Measurements from ENCODE around the gene BCOR. TPM values are rescaled to one million over a fixed set of nuclear protein-coding genes. Genes with fewer than 3 reads are reported as not detected.
A peak's percentile ranks its signal among the peaks of the same experiment; 100 is the strongest.

Gene BCOR
- total RNA-seq, 4 donors from 2014 or later, result 19.9 to 32.5 (median 26.0) TPM

GRCh38 chrX:40100537-40101429 lies 3.0 kb upstream of the BCOR start:
- peak overlapping the region; percentile 87 to 93 (median 92) for H3K27ac ChIP-seq (replicated peaks in 1 of 4)
- H3K36me3 ChIP-seq, result no peaks in the 10 kb centered on the region
- no peaks in the 10 kb centered on the region for H3K9me3 ChIP-seq
- 50% methylated on average over 31 of the region's 31 CpGs for WGBS
- H3K27me3 ChIP-seq, result peaks cover 0 to 37% (median 2%) of the 10 kb centered on the region in 4 donors
- intact Hi-C loops (cut with DNase I), result no loop called here
- peaks cover 10 to 85% (median 34%) of the 10 kb centered on the region in 4 donors for H3K4me1 ChIP-seq
- TF ChIP-seq EP300 (IDR thresholded peaks at IDR 0.05) (no peak), CTCF (IDR thresholded peaks at IDR 0.05) (no peak), POLR2AphosphoS5 (IDR thresholded peaks at IDR 0.05) (no peak), POLR2A (IDR thresholded peaks at IDR 0.05; ENCODE audit: low read depth) (no peak)
- H3K4me3 ChIP-seq, result no peak overlapping the region
- DNase-seq (ENCODE audit: extremely low spot score), result no peak

GRCh38 chrX:40100141-40100536 lies 2.4 kb upstream of the BCOR start:
- Histone ChIP-seq H3K4me1 (peaks cover 10 to 85% (median 32%) of the 10 kb centered on the region in 4 donors), H3K4me3 (no peak overlapping the region), H3K27me3 (peaks cover 0 to 31% (median 2%) of the 10 kb centered on the region in 4 donors), H3K9me3 (no peaks in the 10 kb centered on the region), H3K27ac (replicated peaks in 1 of 4) (peak overlapping the region; percentile 87 to 93 (median 92)), H3K36me3 (no peaks in the 10 kb centered on the region)
- TF ChIP-seq EP300 (IDR thresholded peaks at IDR 0.05) (no peak), POLR2AphosphoS5 (IDR thresholded peaks at IDR 0.05) (no peak), CTCF (IDR thresholded peaks at IDR 0.05) (no peak), POLR2A (IDR thresholded peaks at IDR 0.05; ENCODE audit: low read depth) (no peak)
- no peak for DNase-seq (ENCODE audit: extremely low spot score)
- 14% methylated on average over 3 of the region's 21 CpGs for WGBS
- intact Hi-C loops (cut with DNase I), result no loop called here

- no peaks in the 10 kb centered on the region for H3K36me3 ChIP-seq
- DNase-seq (ENCODE audit: extremely low spot score), result no peak
- intact Hi-C loops (cut with DNase I), result loop anchor here (5.0 to 10.0 kb wide), 2 partner anchors 342 to 365 kb away; no protein-coding TSS in a partner anchor
- peak overlapping the region; percentile 87 to 93 (median 92) for H3K27ac ChIP-seq (replicated peaks in 1 of 4)
- peaks cover 0 to 33% (median 0%) of the 10 kb centered on the region in 4 donors for H3K27me3 ChIP-seq
- H3K4me1 ChIP-seq, result peaks cover 7 to 85% (median 27%) of the 10 kb centered on the region in 4 donors
- peak overlapping the region; percentile 72 to 86 (median 76) for H3K4me3 ChIP-seq
- no peaks in the 10 kb centered on the region for H3K9me3 ChIP-seq
- 12% methylated on average over 46 of the region's 49 CpGs for WGBS
- TF ChIP-seq EP300 (IDR thresholded peaks at IDR 0.05), result no peak
- TF ChIP-seq CTCF (IDR thresholded peaks at IDR 0.05), result no peak
- TF ChIP-seq POLR2AphosphoS5 (IDR thresholded peaks at IDR 0.05), result no peak
- TF ChIP-seq POLR2A (IDR thresholded peaks at IDR 0.05; ENCODE audit: low read depth), result no peak
Measured at GRCh38 chrX:40099055-40099958, 1.5 kb upstream of the BCOR start.

GRCh38 chrX:40098264-40099054 lies 701 bp upstream of the BCOR start:
- H3K27ac ChIP-seq (replicated peaks in 1 of 4), result peak overlapping the region; percentile 87 to 93 (median 92)
- peak; percentile 5 to 43 for TF ChIP-seq POLR2AphosphoS5 (IDR thresholded peaks at IDR 0.05)
- no peak for TF ChIP-seq POLR2A (IDR thresholded peaks at IDR 0.05; ENCODE audit: low read depth)
- DNase-seq (ENCODE audit: extremely low spot score), result no peak
- intact Hi-C loops (cut with DNase I), result loop anchor here (5.0 to 10.0 kb wide), 2 partner anchors 341 to 364 kb away; no protein-coding TSS in a partner anchor
- H3K4me1 ChIP-seq, result peaks cover 4 to 91% (median 33%) of the 10 kb centered on the region in 4 donors
- H3K36me3 ChIP-seq, result no peaks in the 10 kb centered on the region
- H3K4me3 ChIP-seq, result peak overlapping the region; percentile 72 to 86 (median 76)
- 5% methylated on average over 33 of the region's 75 CpGs for WGBS
- H3K27me3 ChIP-seq, result peaks cover 0 to 36% (median 0%) of the 10 kb centered on the region in 4 donors
- H3K9me3 ChIP-seq, result no peaks in the 10 kb centered on the region

All from esophagus muscularis mucosa (tissue), 4 donors.